Measurements from ENCODE around the gene RNU1-4.
A peak's percentile ranks its signal among the peaks of the same experiment; 100 is the strongest.
"Not testable (repeated sequence)": the region's sequence is repeated elsewhere in the genome, so short reads cannot be mapped to it uniquely, and the experiment has no call there.

The RNU1-4 gene

DNA sequence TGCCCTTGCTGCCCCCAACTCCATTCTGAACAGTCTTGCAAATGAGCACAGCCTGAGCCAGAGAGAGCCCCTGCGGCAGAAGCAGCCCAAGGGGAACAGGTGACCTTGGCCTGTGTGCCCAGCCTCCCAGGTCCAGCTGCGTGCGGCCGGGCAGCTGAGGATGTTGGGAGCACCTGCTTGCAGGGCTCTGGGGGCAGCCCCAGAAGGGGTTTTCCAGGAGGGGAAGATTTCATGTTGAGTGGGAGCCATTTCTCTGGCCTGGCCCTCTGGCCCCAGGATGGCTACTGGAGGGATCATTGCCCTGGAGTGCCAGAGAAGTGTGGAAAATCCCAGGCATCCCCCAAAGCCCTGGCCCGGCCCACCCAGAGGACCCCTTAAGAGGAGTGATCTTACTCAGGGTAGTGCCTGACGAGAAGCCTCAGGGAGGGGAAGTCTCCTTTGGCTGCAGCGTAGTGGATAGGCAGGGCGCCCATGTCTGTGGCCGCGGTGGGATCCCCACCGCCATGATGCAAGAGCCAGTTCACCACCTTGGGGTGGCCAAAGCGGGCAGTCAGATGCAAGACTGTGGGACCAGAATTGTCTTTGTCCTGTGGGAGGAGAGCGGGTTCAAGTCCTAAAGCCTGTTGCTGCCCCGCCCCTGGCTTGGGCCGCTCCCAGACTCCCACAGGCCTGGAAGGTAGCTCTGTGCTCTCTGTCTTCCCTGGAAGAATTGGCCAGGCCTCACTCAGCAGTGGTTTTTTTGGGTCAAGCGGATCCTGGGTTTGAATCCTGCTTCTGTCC lies 20.6 kb upstream of the RNU1-4 start:
- TF ChIP-seq POLR2AphosphoS5 (IDR thresholded peaks at IDR 0.05; ENCODE audit: low read depth, low read length) (no peak), TAF1 (IDR thresholded peaks at IDR 0.05; ENCODE audit: borderline replicate concordance, low read depth, low read length) (no peak), POLR2A (IDR thresholded peaks at IDR 0.05; ENCODE audit: low read depth, low read length) (no peak)
- FAIRE-seq, result peak; percentile 27
- DNase-seq (ENCODE audit: insufficient read length), result no peak

DNA sequence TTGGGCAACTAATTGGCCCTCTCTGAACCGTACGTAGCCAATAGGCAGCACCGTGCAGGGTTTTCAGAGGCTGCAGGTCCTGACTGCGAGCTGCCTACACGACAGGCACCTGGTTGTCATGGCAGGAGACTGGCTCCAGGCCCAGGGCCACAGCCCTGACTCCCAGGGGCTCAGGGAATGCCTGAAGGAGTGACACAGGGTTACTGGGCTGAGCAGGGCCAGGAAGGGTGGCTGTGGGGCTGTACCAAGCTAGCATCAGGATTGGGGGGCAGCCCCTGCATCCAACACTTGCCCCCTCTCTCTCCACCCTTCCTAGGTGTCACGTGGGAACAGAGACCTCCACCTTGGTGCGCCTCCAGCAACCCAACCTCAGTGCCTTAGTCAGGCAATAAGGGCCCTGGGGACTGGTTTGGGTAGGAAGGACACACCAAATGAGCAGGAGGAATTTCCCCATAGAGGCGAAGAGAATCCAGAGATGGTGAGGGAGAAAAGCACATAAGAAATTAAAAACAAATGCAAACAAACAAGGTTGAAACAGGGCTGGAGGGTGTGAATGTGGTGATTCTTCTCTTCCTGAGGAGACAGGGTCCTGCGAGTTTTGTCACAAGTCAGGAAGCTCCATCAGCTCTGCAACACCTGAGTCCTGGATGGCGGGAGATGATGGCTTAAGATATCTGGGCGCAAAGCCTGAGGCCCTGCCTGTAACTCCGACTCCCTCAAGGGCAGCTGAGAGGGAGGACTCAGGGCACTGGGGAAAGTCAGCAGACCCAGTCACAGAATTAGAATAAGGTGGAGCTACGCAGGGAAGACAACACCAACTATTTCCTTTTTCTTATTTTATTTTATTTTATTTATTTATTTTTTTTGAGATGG lies 19.7 kb upstream of the RNU1-4 start:
- no peak for FAIRE-seq
- TF ChIP-seq POLR2AphosphoS5 (IDR thresholded peaks at IDR 0.05; ENCODE audit: low read depth, low read length), result no peak
- TF ChIP-seq TAF1 (IDR thresholded peaks at IDR 0.05; ENCODE audit: borderline replicate concordance, low read depth, low read length), result no peak
- TF ChIP-seq POLR2A (IDR thresholded peaks at IDR 0.05; ENCODE audit: low read depth, low read length), result no peak
- DNase-seq (ENCODE audit: insufficient read length), result no peak

GRCh38 chr1:16721871-16722641 lies 18.3 kb upstream of the RNU1-4 start:
- FAIRE-seq, result no peak
- no peak for TF ChIP-seq POLR2AphosphoS5 (IDR thresholded peaks at IDR 0.05; ENCODE audit: low read depth, low read length)
- TF ChIP-seq TAF1 (IDR thresholded peaks at IDR 0.05; ENCODE audit: borderline replicate concordance, low read depth, low read length), result no peak
- no peak for TF ChIP-seq POLR2A (IDR thresholded peaks at IDR 0.05; ENCODE audit: low read depth, low read length)
- no peak for DNase-seq (ENCODE audit: insufficient read length)

DNA sequence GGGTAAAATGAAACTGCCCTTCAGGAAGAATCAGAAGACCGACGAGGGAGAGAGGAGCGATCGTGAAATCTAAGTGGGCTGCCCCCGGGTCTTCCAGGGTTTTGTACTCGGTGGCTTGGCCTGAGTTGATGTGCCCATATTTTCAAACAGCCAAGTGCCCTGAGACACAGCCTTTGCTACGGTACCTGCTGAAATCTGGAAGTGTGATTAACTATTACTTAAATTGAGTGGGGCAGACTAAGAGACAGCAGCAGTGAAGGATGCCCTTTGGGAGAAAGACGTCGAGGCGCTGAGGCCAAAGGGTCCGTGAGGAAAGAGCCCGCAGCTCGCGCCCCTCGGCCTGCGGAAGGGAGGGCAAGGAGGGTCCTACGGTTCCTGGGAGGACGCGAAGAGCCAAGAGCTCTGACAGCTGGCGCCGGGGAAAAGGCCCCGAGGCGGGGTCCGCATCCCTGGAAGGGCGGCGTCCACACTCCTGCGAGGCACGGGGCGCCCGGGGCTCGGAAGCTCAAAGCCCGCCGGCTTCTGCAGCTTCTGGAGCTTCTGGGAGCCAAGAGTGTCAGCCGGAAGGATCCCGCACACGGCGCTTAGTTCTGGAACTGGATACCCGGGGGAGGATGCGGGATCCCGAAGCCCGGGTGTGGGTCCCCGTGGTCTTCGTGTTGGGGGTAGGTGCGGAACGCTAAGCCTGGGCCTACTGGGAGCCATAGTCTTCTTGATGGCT lies 15.4 kb upstream of the RNU1-4 start:
- no peak for TF ChIP-seq POLR2AphosphoS5 (IDR thresholded peaks at IDR 0.05; ENCODE audit: low read depth, low read length)
- no peak for TF ChIP-seq TAF1 (IDR thresholded peaks at IDR 0.05; ENCODE audit: borderline replicate concordance, low read depth, low read length)
- no peak for TF ChIP-seq POLR2A (IDR thresholded peaks at IDR 0.05; ENCODE audit: low read depth, low read length)
- FAIRE-seq (no peak), DNase-seq (ENCODE audit: insufficient read length) (no peak)

- FAIRE-seq; DNase-seq (ENCODE audit: insufficient read length): not testable (repeated sequence)
These were observed 14.7 kb upstream of the RNU1-4 start for GRCh38 chr1:16725439-16726245.

GRCh38 chr1:16727190-16728111 lies 12.9 kb upstream of the RNU1-4 start:
- FAIRE-seq, result no peak
- no peak for DNase-seq (ENCODE audit: insufficient read length)
- TF ChIP-seq TAF1 (IDR thresholded peaks at IDR 0.05; ENCODE audit: borderline replicate concordance, low read depth, low read length) (no peak), POLR2AphosphoS5 (IDR thresholded peaks at IDR 0.05; ENCODE audit: low read depth, low read length) (no peak), POLR2A (IDR thresholded peaks at IDR 0.05; ENCODE audit: low read depth, low read length) (no peak)

DNA sequence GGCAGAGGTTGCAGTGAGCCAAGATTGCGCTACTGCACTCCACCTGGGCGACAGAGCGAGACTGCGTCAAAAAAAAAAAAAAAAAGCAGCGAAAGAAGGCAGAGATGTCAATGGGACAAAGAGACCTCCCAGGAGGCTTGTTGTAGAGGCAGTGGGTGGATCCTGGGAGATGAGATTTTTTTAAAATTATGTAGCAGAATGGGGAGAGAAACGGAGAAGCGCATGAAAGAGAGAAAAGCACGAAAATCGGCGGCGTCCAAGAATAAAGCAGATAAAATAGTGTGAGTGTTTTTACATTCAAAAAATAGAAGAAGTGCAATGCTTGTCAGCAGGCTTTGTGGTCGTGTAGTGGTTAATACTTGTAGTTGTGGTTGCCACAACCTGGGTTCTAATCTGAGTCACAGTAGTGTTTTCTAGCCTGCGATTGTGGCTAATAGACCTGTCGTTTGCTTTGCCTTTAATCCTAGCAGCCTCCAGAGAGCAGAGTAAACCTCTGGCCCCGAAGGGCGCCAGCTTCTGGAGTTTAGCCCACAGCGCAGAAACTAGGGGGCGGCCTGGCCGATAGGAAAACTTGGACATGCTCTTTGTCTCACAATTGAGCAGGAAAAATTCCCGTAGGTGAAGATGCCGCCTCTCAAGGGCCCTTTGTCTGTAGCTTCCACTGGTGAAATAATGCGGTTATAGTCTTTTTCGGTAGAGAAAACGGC lies 11.9 kb upstream of the RNU1-4 start:
- not testable (repeated sequence) for DNase-seq (ENCODE audit: insufficient read length)

DNA sequence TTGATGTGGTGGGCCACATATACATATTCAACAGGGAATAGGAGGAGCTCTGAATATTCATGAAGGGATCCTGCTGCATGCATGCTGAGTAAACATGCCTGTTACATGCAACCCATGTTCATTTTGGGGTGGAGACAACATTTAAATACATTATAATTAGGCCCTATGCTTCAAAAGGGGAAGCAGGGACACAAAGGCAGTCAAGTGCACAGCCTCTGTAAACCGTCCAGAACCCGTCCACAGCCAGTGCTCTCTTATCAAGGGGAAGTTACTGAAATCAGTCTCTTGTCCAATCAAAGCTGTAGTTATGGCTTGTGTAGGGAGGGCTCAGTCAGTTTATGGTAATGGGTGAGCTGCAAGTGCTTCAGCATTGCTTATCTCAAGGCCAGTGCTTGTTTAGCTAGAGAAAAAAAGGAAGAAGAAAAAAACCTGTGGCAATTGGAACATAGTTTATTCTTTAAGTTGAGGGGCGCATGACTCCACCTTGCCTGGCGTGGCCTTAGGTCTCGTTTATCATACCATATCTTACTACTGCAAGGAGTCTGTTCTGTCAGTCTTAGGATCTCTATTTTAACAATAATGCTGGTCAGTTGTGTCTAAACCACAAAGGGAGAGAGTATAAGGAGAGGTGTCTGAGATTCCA lies 7.9 kb upstream of the RNU1-4 start:
- DNase-seq (ENCODE audit: insufficient read length); FAIRE-seq: not testable (repeated sequence)

More for the DNA sequence above, 11.9 kb upstream of the RNU1-4 start:
- FAIRE-seq, result not testable (repeated sequence)

DNA sequence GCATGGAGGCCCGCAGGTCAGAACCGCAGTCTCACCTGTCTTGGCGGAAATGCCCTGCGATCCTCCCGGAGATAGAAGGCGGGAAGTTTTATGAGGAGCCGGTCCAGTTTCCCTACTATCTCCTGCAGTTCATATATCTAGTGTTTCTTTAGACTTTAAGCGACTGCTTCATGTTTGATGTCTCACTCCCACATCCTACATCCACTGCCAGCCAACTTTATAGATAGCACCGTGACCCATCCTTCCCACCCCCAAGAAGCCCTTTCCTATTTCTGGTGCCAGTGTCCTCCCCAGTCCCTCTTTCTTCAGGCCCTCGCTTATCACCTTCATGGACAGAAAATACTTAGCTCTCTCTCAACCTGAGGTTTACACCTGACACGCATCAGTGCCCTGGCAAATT lies 914 bp downstream of the RNU1-4 start:
- FAIRE-seq; DNase-seq (ENCODE audit: insufficient read length): not testable (repeated sequence)

GRCh38 chr1:16747660-16748059 lies 7.3 kb downstream of the RNU1-4 start:
- FAIRE-seq; DNase-seq (ENCODE audit: insufficient read length): not testable (repeated sequence)

GRCh38 chr1:16748710-16749109 lies 8.4 kb downstream of the RNU1-4 start:
- not testable (repeated sequence) for FAIRE-seq

DNA sequence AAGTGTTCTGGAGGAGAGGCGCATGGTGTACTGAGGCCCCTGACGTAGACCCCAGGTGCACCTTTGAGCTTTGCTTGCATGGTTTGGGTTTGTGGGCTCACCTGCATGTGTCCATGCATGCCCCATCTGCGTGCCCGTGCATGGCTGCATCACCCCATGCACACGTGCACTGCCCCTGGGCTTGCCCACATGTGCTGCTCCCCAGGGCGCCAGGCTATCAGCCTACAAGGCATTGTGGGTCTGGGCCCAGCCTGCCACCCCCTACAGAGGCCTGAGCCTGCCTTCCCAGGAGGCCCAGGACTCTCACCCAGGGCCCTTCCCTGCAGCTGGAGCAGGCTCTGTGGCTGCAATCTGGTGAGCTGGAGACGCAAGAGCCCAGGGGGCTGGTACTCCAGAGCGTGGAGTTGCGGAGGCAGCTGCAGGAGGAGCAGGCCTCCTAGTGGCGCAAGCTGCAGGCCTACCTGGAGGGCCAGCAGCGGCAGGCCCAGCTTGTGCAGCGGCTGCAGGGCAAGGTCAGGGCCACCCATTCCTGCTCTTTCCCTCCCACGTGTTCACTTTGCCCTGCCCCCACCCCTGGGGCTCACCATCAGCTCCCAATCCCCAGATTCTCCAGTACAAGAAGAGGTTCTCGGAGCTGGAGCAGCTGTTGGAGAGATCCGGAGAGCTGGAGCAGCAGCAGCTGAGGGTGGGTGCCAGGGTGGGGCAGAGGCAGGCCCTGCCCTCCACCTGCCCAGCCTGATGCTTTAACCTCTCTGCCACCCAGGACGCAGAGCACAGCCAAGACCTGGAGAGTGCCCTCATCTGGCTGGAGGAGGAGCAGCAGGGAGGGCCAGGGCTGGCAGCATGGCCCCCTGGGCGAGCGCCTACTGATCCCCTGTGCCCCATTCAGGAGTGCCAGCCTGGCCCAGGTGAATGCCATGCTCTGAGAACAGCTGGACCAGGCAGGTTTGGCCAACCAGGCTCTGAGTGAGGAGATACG lies 9.9 kb downstream of the RNU1-4 start:
- not testable (repeated sequence) for DNase-seq (ENCODE audit: insufficient read length); FAIRE-seq

More at GRCh38 chr1:16748710-16749109, 8.4 kb downstream of the RNU1-4 start:
- DNase-seq (ENCODE audit: insufficient read length), result not testable (repeated sequence)

GRCh38 chr1:16752770-16753169 lies 12.5 kb downstream of the RNU1-4 start:
- FAIRE-seq, result not testable (repeated sequence)

More at GRCh38 chr1:16752770-16753169, 12.5 kb downstream of the RNU1-4 start:
- not testable (repeated sequence) for DNase-seq (ENCODE audit: insufficient read length)
